ENCODE data around the gene POMZP3.
"Not testable (repeated sequence)": the region's sequence is repeated elsewhere in the genome, so short reads cannot be mapped to it uniquely, and the experiment has no call there.

POMZP3 gene

GRCh38 chr7:76586585-76587315, 40.3 kb downstream of the POMZP3 start:
- not testable (repeated sequence) for DNase-seq

GRCh38 chr7:76583636-76584281, 43.3 kb downstream of the POMZP3 start:
- DNase-seq = not testable (repeated sequence)

DNA sequence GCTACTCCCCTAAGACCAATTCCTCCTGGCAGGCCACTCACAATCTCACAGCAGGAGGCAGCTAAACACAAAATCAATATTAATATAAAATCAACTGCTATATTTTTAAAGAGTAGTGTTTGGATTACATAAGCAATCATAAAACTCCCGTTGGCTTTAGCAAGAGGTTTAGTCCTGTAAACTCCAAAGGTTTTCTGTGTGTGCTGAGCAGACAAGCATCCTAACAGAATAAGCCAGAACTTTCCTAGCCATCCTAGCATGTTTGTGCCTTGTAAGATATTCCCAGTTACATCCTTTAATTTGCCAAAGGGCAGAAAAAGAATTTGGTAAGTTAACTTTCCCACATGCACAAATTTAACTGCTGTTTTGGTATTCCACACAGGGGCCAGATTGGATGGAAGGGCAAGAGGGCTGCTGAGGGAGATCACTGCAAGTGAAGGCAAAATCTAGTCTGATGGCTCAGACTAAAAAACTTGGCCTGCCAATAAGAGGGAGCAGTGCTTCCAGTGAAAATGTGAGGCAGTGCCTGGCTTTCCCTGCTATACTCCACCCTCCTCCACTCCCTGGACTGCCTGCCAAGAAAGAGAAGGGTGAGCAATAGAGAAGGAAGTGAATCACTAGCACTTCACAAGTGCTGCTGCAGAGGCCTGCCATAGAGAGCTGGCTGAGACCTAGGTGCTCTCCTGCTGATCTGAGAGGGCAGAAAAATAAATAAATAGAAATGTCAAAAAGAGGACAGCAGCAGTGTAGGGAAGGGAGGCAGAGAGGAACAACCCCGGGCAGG, 44.0 kb downstream of the POMZP3 start:
- DNase-seq = peak; percentile 19

DNA sequence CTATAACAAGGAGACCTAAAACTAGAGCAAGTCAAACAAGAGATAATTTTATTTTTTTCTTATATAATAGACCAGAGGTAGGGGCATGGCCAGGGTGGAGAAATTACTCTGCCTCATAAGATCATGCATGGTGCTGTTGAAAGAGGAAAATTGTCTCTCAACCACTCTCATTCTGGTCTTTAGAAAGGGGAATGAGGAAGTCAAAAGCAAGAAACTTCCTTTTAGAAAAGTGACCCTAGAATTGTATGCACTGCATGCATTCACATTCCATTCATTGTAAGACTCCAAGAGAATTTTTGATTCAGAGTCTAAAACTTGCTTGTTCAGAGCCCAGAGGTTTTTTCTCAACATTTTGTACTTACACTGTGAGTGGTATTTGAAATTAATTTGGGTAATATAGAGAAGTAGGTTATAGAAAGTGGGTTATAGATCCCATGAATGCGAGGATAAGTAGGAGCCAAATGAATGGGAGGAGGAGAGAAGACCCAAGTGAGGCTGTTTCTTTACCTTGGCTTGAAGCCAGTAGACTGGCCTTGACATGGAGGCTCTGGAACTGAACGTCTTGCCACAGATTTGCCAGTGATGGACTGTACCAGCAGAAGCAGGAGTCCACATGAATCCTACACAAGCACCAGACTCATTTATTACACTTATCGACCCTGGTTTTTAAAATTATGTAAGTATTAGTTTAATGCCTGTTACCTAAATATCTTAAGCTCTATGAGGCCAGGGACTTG, 51.0 kb downstream of the POMZP3 start:
- not testable (repeated sequence) for DNase-seq

DNA sequence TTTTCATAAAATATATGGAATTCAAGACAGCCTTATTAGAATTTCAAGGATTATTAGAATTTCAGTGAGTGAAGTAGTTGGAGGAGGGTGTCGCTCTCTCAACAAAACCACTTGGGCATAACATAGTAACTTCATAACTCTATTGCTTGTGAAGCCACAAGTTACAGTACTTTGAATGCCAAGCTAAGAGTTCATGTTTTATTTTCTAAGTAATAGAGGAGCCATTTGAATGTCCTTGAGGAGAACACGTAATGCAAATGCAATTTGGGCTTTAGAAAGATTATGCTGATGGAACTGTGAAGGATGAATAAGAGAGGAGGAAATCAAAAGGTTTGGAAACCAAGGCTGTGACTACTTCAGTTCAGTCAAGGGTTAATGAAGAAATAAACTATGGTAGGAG, 51.6 kb downstream of the POMZP3 start:
- DNase-seq = not testable (repeated sequence)

DNA sequence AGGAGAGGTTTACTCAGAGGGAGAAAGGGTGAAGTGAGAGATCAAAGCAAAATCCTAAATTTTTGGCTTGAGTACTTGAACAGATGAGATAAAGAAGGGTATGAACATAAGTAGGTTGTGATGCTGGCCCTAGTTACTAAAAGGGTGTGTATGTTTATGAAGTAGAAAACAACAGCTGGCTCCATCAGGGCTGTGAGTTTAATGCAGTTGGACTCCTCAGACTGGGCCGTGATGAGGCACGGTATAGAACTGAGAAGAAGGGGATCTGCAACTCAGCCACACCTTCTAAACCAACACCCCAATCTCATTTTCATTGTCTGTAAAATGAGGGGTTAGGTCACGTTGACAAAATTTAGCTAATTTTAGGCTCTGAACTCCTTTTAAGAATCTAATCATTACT, 54.8 kb downstream of the POMZP3 start:
- DNase-seq = not testable (repeated sequence)

GRCh38 chr7:76570324-76570775, 56.7 kb downstream of the POMZP3 start:
- not testable (repeated sequence) for DNase-seq

GRCh38 chr7:76568742-76569141, 58.3 kb downstream of the POMZP3 start:
- DNase-seq = not testable (repeated sequence)

DNA sequence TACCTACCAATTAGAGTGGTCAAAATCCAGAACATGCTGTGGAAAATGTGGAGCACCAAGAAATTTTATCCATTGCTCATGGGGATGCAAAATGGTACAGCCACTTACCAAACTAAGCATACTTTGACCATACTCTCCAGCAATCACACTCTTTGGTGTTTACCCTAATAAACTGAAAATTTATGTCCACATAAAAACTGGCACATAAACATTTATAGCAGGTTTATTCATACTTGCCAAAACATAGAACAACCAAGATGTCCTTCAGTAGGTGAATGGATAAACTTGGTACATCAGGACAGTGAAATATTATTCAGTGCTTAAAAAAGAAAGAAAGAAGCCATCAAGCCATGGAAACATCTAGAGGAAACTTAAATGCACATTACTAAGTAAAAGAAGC, 59.3 kb downstream of the POMZP3 start:
- not testable (repeated sequence) for DNase-seq

GRCh38 chr7:76567311-76567710, 59.8 kb downstream of the POMZP3 start:
- not testable (repeated sequence) for DNase-seq

- DNase-seq = not testable (repeated sequence)
Observed at GRCh38 chr7:76565001-76565400, 62.1 kb downstream of the POMZP3 start.

GRCh38 chr7:76561342-76561741, 65.7 kb downstream of the POMZP3 start:
- not testable (repeated sequence) for DNase-seq

- DNase-seq = not testable (repeated sequence)
Observed at GRCh38 chr7:76560157-76560556, 66.9 kb downstream of the POMZP3 start.

Data from activated CD4-positive, alpha-beta T cell treated with anti-CD3 and anti-CD28 coated beads, Interleukin-2, Interleukin-6, amounts not matched to agents 100 ng/mL and 50 ng/mL, durations not matched to agents 16 hours and 8 hours (primary cell).